T1000 (cell line): ENCODE data around the gene RRP8.

Source experiments
- DNase-seq: peaks from one replicate; lab custom pipeline; 2025; ENCODE audit warnings: mixed read lengths; lab: John Stamatoyannopoulos, UW

Gene RRP8

DNA sequence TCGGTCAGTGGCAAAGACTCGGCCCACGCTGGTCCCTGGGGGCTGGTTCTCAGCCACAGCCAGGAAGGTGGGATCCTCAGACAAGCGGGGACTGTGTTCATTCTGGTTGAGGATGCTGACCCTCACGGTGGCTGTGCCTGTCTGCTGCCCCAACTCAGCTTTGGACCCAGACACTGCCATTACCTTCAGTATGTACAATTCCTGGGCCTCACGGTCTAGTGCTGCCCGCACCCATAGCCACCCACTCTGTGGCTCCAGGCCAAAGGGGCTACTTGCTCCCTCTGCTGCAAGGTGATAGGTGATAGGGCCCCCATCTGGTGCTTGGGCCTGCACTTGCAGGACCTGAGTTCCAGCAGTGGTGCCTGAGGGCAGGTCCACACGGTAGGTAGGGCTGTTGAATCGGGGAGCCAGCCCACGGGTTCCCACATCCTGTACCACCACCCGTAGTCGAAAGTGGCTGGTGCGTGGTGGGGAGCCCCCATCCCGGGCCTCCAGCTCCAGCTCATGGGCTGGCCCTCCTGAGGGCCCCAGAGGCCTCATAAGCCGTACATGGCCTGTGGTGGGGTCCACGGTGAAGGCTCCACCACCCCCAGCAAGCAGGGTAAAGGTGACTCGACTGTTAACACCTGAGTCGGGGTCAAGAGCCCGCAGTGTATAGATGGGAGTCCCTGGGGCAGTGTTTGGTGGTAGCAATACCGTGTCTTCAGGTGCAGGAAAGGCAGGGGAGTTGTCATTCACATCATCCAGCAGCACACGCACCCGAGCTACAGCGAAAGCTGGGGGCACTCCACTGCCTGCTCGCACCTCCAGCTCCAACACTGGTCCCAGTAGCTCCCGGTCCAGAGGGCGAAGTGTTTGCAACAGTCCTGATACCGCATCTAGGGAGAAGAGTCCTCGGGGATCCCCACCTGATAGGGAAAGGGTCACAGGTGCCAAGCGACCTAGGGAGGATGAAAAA lies 29.0 kb upstream of the RRP8 start:
- DNase-seq: no peak

DNA sequence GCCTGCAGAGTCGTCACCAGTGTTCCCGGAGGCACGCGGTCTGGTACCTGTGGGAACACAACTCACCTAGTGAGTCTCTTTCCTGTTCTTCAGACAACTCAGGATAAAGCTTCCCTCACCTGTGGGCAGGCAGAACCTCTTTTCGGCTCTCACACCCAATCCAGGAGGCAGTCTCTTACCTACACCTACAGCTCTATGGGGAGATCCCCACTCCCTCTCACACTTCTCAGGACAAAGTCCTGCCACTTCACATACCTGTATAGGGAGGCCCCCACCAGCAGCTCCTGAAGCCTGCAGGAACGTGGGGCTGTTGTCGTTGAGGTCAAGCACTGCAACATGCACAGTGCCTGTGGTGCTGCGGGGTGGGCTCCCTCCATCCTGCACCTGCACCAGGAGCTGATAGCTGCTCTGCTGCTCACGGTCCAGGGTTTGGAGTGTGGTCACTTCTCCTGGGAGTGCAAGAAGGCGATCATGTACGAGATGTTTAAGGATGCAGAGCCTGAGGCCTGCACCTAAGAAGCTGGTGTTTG lies 28.0 kb upstream of the RRP8 start:
- no peak for DNase-seq

DNA sequence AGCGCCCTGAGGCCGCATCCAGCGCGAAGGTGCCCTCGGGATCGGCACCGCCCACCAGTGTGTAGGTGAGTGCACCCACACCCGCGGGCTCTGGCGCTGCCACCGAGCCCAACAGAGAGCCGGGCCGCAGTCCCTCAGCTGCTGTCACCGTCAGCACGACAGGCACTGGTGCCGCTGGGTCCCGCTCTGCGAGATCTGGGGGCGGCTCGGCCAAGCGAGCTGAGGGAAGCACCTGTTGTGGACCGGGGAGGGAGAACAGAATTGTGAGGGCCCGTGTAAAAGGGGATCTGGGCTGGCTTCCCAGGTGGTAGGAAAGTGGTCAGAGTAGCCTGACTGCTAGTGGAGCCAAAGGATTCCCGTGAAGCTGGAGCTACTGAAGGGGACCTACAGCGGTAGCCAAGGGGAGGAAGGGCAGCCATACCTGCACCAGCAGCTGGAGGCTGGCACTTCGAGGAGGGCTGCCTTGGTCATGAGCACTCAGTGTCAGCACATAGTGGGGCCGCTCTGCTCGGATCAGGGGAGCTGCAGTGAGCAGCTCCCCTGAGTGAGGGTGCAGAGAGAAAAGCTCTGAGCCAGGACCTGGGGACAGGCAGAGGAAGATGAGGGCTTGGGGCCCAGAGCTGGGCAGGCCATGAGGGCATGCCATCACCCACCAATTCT lies 27.3 kb upstream of the RRP8 start:
- DNase-seq: no peak

DNA sequence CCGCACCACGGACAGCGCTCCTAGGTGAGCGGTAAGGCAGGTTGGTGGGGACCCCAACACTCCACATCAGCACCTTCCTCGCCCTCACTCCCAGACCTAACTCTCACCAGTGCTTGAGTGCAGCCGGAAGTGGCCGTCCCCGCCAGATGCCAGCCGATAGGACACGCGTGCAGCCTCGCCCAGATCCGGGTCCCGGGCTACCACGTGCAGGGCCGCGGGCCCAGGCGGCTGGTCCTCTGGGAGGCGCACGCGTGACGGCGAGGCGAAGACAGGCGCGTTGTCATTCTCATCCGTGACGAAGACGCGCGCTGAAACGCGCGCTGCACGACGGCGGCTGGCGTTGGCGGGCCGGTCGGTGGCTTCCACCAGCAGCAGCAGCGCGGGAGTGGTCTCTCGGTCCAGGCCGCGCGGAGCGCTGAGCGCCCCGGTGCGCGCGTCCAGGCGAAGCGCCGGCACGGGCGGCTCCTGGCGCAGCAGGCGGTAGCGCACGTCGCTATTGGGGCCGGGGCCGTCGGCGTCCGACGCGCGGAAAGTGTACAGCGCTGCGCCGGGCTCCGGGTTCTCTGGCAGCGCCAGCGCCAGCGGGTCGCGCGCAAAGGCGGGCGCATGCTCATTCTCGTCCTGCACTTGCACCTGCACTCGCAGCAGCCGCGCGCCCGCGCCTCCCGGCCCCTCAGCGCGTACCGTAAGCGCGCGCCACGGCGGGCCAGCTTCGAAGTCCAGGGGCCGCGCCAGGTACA lies 26.6 kb upstream of the RRP8 start:
- no peak for DNase-seq

DNA sequence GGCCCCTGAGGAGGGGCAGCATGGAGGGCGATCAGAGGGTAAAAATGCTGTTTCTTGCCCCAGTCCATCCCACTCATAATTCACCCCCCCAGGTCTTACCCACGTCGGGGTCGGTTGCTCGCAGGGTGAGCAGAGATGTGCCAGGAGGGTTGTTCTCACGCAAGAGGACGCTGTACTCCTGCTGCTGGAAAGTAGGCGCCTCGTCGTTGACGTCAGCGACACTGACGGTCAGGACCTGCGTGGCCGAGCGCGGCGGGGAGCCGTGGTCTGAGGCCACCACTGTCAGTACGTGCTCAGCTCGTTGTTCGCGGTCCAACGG lies 26.1 kb upstream of the RRP8 start:
- no peak for DNase-seq

DNA sequence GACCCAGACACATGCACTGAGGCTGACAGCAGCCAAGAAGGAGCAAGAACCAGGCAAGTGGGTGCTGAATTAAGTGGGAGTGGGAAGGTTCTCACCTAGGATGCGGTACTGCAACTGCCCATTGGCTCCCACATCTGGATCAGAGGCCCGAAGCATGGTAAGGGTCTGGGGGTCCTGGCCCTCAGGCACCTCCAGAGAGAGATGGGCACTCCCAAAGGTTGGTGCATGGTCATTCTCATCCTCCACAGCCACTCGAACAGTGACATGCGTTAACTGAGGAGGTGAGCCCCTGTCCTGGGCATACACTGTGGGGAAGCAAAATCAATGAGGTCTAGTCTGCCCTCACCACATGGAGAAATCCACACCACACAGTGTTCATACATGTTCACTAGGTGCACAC lies 25.1 kb upstream of the RRP8 start:
- DNase-seq: no peak

DNA sequence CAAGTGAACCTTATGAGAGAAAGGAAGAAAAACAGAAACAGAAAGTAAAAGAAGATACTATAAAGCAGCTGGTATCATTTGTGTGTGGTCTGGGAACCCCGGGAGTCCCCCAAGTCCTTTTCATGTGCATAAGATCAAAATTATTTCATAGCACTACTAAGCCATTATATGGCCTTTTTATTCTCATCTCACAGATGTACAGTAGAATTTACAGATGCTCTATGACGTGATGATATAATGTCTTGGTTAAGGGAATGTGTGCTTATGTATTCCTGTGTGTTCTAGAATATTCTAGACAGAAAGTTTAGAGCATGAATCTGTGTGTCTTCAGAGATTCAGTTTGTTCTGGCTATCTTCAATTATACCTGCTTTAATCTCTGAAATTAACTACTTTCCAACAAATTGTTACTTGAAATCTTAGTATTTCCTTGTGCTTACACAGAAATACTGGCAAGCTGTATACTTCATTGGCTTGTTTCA lies 24.4 kb upstream of the RRP8 start:
- no peak for DNase-seq

DNA sequence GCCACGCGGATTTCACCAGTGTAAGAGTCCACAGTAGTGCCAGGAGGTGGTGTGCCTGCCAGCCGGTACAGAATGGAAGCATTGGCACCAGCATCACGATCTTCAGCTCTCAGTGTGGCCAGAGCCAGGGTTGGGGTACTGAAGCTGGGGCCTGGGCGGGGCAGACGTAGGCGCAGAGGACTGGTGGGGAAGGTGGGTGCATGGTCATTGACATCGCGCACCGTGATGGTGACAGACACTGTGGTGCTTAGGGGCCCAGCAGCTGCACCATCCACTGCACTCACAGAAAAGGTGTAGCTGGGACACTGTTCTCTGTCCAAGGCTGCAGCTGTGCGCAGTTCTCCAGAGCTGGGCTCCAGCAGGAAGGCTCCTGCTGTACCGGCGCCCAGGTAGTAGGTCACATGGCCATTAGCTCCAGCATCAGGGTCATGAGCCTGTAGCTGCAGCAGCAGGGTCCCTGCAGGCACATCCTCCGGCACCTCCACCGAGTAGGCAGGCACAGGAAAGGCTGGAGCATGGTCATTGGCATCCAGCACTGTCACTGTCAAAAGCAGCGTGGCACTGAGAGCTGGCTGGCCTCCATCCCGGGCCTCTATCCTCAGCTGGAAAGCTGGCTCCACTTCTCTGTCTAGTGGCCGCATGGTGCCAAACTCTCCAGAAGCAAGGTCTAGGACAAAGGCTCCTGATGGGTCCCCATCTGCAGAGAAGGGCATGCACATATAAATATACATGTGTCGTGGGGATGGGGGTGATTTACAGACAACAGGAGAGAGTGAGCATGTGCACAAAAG lies 23.8 kb upstream of the RRP8 start:
- no peak for DNase-seq

DNA sequence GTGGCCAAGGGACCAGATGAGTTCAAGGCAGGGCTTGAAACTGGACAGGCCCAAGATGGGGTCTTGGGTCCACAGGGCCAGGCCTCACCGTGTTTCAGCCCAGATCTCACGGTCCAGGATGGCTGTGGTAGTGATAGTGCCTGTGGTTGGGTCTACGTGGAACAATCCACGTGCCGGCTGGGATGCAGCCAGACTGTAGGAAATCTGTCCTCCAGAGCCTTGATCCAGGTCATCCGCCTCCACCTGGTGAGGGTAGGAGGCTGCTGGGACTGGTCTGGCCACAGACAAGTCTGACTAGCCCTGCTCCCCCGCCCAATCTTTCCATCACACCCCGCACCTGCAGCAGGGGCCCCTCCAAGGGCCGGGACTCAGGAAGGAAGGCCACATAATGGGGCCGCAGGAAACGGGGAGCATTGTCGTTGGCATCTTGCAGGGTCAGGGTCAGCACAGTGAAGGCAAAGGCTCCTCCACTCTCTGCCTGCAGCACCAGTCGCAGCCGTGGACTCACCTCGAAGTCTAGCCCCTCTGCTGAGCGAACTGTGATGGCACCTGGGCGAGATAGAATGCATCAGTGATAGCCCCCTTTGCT lies 22.5 kb upstream of the RRP8 start:
- DNase-seq: no peak

DNA sequence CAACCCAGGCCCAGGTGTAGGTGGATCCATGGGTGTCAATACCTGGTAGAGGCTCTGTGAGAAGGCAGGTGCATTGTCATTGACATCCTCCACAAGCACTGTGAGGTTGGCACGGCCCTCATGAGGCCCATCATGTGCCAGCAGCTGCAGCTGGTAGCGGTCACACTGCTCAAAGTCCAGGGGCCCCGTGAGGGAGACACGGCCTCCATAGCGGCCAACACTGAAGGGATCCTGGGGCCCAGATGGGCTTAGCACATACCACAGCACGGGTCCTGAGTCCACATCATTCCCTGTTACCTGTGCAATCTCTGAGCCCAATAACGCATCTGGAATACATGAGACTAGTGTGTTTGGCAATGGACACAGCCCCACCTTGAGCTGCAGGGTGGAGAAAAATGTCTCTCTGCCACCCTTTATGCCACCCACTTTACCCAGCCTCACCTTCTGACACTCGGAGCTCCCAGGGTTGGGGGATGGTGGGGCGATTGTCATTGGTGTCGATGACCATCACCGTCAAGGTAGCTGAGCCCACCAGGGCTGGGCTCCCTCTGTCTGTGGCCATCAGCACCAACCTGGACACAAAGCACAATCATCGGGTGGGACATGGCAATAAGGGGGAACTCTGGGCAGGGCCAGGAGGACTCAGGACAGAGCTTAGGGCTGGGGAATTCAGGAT lies 21.9 kb upstream of the RRP8 start:
- DNase-seq: no peak

DNA sequence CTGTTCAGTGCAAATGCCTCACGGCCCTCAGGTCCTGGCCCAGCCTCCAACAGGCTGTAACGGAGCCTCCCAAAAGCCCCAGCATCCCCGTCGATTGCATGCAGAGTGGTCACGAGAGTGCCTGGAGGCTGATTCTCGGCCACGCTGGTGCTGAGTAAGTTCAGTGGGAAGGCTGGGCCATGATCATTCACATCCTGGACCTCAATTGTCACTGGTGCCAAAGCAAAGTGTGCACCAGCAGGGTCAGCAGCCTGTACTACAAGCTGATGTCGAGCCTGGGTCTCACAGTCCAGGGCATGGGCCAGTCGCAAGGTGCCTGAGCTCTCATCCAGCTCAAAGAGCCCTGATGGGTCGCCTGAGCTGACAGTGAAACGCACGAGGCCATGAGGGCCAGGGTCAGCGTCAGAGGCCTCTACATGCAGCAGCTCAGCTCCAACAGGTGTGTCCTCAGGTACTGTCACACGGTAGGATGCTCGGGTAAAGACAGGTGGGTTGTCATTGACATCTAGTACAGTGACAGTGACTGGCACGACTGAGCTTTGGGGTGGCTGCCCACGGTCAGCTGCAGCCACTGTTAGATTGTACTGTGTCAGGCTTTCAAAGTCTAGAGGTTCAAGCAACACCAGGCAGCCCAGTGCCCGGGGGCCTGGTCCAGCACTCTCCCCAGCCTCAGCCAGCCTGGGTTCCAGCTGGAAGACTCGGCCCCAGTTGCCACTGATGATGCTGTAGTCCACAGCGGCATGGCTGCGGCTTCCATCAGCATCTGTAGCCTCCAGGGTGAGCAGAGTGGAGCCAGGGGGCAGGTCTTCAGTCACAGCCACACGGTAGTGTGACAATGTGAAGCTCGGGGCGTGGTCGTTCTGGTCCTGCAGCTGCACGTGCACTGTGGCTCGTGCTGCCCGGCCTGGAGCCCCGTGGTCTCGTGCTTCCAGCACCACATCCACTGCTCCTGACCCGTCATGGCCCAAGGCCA lies 20.3 kb upstream of the RRP8 start:
- DNase-seq: no peak

DNA sequence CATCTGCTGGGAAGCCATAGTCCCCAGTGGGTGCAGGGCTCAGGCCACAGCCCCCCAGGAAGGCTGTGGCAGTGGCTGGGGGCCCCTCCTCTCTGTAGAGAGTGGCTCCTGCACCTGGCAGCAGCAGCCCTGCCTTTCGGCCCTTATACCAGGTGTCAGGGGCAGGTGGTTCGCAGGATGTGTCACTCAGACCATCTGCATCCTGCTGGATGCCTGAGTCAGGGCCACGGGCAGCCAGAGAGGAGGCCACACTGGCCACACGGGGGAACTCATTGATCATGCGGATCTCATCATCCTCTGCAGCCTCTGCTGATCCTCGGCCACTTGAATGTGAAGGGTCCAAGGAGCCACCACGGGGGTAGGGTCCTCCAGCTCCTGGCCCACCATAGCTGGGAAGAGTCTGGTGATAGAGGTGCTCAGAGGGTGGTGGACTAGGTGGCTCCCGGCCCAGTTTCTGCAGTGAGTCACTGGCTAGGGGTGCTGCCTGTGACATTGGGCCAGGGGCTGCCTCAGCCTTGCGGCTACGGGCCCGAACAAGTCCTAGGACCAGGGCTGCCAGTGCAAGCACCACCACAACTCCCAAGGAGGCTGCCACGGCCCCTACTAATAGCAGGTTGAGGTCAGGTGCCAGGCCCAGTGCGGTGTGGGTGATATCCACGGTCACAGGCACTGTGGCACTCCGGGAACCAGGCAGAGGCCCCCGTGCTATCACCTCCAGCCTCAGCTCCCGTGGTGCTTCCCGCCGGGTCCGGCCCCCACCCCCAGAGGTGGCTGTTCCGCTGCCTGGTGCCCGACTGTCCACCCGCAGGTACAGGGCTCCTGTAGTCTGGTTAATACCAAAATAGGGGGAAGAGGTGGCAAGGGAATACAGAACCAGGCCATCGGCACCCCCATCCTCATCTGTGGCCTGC lies 19.1 kb upstream of the RRP8 start:
- DNase-seq: no peak

DNA sequence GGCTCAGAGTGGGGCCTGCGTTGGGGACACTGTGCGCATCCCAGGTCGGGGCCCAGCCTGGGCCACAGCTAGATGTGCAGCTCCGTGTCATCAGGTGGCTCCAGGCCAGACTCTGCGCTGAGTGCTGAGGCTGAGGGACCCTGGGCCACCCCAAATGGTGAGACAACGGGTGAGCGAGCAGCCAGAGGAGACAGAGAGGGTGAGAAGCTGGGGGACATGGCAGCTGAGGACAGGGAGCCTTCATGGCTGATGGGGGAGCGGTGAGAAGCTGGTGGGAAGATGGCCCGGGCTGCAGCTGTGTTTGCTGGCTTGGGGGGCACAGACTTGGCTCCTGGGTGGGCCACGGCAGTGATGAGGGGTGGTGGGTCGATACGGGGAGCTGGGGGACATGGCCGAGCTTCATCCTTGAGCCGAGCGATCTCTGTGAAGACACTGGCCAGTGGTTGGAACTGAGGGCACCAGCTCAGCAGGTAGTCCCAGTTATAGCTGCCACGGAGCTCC lies 18.3 kb upstream of the RRP8 start:
- DNase-seq: no peak

DNA sequence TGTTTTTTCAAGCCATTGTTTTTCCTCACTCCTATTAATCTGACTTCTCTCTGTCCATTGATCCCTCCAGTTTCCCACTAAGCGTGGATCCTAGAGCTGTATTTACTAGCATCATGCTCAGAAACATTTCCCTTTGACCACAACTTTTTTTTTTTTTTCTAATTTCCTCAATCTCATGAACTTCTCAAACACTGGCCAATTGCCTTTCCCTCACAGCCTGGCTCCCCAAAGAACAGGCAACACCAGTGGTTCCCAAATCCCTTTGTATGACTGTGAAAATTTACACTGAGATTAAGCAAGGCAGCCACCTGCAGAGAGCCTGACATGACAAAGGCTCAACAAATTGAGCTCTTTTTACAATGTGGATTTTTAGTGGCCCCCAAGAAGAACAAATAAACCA lies 17.2 kb upstream of the RRP8 start:
- no peak for DNase-seq

DNA sequence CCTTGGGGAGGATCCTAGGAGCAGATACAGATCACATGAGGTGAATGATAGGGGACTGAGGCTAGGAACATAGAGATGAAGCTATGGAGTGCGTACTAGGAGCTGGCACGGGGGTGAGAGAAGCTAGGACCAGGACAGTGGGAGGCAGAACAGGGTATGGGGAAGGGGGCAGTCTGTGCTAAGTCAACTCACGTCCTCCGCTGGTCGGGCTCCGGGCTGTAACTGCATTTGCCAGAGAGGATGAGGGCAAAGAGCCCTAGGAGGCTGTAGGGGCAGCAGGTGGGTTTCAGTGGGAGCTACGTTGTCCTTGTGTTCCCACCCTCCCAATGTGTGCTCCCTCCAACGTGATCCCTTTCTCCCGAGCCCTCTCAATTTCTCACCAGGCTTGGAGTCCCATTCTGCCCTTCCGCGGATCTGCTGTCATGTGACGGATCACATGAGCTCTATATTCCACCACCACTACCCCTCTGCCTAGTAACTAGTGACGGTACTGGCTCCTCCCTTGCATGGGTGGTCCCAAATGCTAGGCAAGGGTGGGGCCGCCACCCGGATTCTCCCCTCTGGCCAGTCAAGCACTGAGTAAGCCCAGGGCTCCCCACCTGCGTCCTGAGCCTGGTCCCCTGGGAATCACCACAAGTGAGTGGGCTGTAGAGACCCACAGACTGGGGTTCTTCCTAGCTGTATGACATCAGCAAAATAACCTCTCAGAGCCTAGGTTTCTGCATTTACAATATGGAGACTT lies 15.8 kb upstream of the RRP8 start, which contains the start of gene TPP1:
TSS of gene TPP1 (minus strand) at position 419 of the 742 bp plus-strand sequence. CDS start at position 397, 22 bp downstream.
- DNase-seq: peak; percentile 77

DNA sequence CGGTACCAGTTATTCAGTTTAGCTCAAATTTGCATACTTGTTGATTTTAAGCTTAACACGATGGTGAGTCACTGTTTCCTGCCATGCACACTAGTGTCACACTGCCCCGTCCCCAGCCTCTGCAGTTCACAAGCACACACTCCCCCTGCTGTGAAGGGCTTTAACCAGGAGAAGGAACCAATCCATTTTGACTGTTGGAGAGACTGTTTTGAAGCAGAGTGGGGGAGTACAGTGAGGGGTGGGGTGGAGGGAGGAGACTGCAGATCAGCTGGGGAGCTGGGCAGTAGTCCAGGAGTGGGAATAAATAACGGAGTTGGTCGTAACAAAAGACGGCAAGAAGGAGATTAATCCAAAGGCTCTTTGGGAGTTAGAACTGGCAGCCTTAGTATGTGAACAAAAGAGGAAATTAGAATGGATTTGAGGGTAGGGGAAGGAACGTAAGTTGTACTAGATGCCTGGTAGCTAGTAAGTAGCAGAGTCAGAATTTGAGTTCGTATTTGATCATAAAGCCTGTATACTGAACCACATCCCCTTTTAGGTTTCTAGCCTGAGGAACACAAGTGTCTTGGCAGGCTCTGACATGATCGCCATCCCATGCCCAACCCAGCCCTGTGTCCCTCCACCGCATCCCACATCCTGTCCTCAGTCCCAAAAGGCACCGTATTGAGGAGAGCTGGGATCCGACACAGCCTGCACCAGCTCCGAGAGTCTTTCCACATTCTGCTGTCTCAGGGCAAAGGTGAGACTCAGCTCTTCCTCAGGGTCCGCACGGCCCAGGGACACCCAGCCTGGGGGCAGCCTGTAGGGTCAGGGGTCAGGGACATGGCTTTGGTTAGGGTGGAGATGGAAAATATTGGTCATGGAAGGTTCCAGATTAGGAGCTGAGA lies 14.9 kb upstream of the RRP8 start:
- no peak for DNase-seq
